NCI-H2029 (cell line): ENCODE data around the gene RAMAC.
A peak's percentile ranks its signal among the peaks of the same experiment; 100 is the strongest.
"Not testable (repeated sequence)": the region's sequence is repeated elsewhere in the genome, so short reads cannot be mapped to it uniquely, and the experiment has no call there.

Source experiments
- DNase-seq: peaks from one replicate; lab custom pipeline; 2025; lab: John Stamatoyannopoulos, UW

The RAMAC gene

DNA sequence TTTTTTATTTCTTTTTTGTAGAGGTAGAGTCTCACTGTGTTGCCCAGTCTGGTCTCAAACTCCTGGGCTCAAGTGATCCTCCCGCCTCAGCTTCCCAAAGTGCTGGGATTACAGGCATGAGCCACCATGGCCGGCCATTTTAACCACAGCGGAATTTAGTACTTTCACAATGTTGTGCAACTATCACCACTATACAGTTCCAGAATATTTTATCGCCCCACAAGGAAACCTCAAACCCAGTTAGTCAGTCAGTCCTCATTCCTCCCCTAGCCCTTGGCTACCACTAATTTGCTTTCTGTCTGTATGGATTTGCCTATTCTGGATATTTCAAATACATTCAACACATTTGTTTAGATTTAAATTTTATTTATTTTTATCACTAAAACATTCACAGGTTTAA, 17.9 kb upstream of the RAMAC start:
- DNase-seq: no peak

GRCh38 chr15:82969353-82969752, 16.7 kb upstream of the RAMAC start:
- no peak for DNase-seq

GRCh38 chr15:82970078-82970686, 15.8 kb upstream of the RAMAC start:
- DNase-seq: no peak

GRCh38 chr15:82970696-82971095, 15.3 kb upstream of the RAMAC start:
- no peak for DNase-seq

GRCh38 chr15:82971218-82971984, 14.6 kb upstream of the RAMAC start:
- DNase-seq: no peak

DNA sequence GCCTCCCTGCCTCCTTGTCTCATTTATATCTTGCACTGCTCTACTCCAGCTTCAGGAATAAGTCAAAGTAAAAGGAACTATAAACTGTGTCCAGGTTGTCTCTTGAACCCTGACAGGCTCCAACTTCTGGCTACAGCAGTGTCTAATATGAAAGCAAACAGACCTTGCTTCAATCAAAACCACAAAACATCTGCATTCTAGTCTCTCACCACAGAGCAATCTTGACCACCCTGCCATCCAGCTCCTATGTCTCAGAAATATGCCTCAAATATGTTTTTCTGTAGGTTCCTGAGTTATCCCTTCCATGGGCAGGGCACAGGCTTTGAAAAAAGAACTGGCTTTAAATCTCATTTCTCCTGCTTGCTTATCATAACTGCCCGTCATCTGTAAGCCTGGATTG, 13.0 kb upstream of the RAMAC start:
- no peak for DNase-seq

DNA sequence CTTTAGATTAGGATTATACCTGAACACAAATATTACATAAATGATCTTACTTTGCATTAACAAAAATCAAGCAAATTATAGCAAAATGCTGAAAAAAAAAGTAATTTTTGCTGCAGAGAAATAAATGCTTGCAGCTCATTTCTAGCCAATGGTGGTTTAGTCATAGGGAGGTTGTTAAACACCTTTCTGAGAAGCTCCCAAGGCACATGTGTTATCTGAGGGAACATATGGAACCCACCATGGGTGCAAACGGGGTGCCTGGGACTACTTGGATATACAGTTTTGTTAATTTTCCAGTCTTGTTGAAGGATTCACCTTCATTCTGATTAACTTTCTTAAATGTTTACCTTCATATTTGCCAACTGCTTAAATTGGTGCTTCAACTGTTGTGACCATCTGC, 8.9 kb upstream of the RAMAC start:
- no peak for DNase-seq

- no peak for DNase-seq
These were observed 7.6 kb upstream of the RAMAC start for GRCh38 chr15:82978438-82978837.

DNA sequence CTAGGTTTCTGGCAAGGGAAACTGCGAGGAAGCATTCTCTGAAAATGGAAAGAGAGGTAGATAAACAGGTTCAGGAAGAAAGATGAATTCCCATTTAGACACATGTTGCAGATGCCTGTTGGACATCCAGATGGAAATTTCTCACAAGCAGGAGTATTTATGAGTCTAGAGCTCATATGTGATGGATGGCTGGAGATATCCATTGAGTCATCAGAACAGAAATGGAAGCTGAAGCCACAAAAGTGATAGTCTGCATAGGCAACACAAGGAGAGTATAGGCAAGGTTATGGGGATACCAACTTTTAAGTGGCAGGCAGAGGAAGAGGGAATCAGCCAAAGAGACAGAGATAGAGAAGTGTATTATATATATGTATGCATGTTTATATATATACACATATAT, 6.3 kb upstream of the RAMAC start:
- DNase-seq: no peak

DNA sequence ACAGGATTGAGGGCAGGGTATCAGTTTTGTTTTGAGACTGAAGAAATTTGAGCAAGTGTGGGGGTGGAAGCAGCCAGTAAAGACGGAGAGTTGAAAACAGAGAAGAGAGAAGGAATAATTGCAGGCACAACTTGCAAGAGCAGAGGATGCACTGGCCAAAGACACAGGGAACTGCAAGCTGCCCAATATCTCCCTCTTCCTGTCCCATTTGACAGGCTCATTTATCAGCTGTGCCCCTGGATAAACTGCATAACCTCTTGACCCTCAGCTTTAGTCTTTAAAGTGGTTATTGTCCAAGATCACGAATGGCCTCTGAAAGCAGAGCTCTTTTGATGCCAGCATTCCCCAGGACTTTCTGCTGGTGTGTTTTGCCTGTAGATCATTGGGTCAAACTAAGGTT, 5.0 kb upstream of the RAMAC start:
- DNase-seq: no peak

DNA sequence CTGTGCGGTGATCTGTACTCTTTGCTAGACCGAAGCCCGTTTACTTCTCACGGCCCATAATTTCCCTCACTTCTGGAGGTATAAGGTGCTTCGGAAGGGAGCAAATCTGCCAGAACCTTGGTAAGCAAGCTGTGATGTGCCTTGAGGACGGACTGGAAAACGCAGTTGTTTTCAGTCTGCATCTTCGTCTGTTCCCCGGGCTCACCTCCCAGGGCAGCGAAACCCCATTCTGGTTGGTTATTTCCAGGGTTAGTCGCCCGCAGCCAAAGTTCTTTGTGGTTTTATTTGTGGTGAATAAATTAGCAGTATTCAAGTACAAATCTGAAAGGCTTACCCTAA, 401 bp downstream of the RAMAC start:
- DNase-seq: no peak

DNA sequence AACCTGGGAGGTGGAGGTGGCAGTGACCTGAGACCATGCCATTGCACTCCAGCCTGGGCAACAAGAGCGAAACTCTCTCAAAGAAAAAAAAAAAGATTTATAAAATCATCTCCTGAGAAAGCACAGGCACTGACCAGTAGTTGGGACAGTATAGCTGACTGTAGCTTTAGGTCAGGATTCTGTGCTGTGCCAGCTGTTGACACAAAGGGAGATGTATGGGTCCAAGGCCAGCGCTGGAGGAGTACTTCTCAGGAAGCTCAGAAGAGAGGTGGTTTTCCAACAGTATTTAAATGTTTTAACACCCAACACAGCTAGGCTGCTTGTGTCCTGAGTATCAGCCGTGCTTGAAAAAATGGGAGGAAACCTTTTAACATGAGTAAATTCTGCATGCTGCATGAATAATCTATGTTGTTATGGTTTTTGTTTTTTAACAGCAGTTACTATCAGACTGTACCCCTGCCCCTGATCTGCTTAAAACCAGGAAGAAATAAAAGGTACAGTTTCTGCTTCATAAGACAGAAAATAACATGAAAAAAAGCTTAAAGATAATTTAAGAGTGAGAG, 6.5 kb downstream of the RAMAC start:
- no peak for DNase-seq

GRCh38 chr15:82993144-82993543, 7.1 kb downstream of the RAMAC start:
- no peak for DNase-seq

DNA sequence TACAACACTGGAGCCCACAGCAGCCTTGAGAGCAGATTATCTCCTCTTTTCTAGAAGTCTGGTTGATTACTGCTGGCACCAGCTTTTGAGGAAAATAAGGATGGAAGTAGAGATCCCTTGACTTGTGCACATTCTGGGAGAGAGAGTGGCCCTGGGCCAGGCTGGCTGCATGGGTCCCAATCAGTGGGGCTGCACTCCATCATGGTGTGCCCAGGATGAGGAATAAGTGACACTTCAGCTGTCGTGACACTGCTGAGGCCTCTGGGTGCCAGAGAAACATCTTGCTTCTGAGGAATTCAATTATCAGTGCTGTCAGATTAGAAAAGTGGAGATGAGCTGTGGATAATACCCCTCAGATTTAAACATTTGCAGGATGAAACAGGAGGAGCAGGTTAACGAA, 9.1 kb downstream of the RAMAC start:
- no peak for DNase-seq

- no peak for DNase-seq
These were observed 9.9 kb downstream of the RAMAC start for GRCh38 chr15:82995938-82996337.

GRCh38 chr15:82999426-82999825, 13.4 kb downstream of the RAMAC start:
- DNase-seq: no peak

GRCh38 chr15:82999905-83000671, 14.1 kb downstream of the RAMAC start:
- peak; percentile 13 for DNase-seq

GRCh38 chr15:83000672-83001031, 14.6 kb downstream of the RAMAC start:
- not testable (repeated sequence) for DNase-seq

DNA sequence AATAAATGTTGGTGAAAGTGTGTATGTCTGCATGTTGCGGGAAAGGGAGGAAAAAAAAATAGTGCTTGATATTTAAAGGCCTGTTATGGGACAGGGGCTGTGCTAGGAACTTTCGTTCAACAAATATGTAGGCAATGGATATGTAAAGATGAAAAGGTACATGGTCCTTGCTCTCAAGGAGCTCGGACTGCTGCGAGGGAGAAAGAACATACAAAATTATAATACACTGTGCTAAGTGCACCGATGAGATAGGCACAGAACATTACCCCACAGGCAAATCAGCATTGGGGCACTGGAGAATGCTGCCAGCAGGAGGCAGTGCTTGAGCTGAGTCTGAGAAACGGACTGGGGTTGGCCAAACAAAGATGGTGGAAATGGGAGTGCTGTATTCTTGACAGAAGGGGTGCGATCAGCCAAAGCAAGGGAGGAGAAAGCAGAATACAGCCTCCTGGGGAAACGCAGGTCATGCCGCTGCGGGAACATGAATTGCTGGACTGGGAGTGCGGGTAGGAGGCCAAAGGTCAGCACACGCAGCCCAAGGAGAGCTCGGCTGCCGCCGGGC, 24.8 kb downstream of the RAMAC start:
- DNase-seq: peak; percentile 10

DNA sequence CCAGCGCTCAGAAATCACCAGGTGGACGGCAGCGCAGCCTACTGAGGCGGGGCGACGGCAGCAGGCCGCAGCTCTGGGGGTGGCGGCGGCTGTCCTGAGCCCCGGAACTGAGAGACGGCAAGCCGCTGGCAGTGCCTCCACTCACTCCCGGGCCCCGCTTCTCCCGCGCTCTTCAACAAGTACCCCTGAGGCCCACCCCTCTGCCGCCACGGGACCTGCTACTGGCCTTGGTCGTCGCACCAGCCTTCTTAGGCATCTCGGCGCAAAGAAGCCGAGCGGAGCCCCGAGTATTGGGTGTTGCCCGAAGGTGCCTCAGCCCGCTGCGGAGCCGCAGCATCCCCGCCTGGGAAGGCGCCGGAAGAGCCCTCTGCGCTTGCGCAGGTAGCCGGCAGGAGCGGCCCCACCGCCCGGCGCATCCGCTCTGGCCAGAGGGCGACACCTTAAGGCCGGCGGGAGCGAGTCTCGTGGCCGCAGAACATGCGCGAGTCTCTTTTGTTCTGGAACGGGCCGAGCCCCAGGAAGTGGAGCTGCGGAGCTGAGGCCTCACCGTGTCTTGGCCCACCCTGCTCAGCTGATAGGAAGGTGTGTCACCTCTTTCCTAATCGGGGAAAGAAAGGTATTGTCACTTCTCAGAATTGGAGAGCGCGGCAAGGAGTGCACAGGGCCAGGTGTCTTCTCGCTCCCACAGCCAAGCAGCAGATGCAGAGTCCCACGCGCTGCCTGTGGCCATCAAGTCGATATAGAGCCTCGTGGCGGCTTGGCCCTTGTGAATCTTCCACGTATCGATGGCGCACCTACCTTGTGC, 25.5 kb downstream of the RAMAC start, which contains the start of gene C15orf40:
Gene C15orf40 (minus strand): TSS at position 369 of the 805 bp plus-strand sequence. CDS start 32 bp downstream, at position 337.
- DNase-seq: peak; percentile 73

- no peak for DNase-seq
These were observed 26.0 kb downstream of the RAMAC start for GRCh38 chr15:83012076-83012426.

GRCh38 chr15:83012636-83013035, 26.6 kb downstream of the RAMAC start:
- no peak for DNase-seq
